GM12878 (cell line): ENCODE data around the gene IQGAP2. TPM values are rescaled to one million over a fixed set of nuclear protein-coding genes. Genes with fewer than 3 reads are reported as not detected.

Experiments
- ATAC-seq: fragments of 200-7000 bp; cut with Tn5 transposase; 3 replicates; pipeline ENCODE4 v1.9.1; 2020; ENCODE audit warnings: mild to moderate bottlenecking, moderate library complexity
- BruUV-seq: library from RNA; stranded (reverse); fragments of 400-500 nt; replicated peaks from 2 replicates; lab custom pipeline; 2021; lab: Mats Ljungman, UMichigan
- CTCF ChIA-PET: fragments of 300-600 bp; sonication (Branson Sonifier 250); formaldehyde crosslinking; extraction: SDS; loops from one replicate; lab custom pipeline; 2021; ENCODE audit warnings: inconsistent platforms; lab: Yijun Ruan, JAX
- POLR2A ChIA-PET: fragments of 350-600 bp; formaldehyde crosslinking; extraction: SDS; loops from one replicate; lab custom pipeline; 2021; ENCODE audit warnings: inconsistent platforms; lab: Charles Lee
- RAD21 ChIA-PET: fragments of 300-600 bp; sonication (Branson Sonifier 250); formaldehyde crosslinking; loops from one replicate; lab custom pipeline; 2023; ENCODE audit warnings: antibody characterized with exemption; ENCODE audit not compliant: unreplicated experiment; lab: Charles Lee
- SMC1A ChIA-PET: fragments of 300-600 bp; sonication (Branson Sonifier 250); formaldehyde crosslinking; loops from one replicate; lab custom pipeline; 2023; ENCODE audit not compliant: unreplicated experiment, uncharacterized antibody; lab: Charles Lee
- DNase-seq: peaks from one replicate; pipeline ENCODE4 v3.0.0-alpha.2; 2011; ENCODE audit warnings: low read depth, low spot score
- FAIRE-seq: peaks from 3 replicates; lab custom pipeline; 2011; peaks lifted over from hg19 to GRCh38; lab: Jason Lieb, UNC
- H2AFZ ChIP-seq: 2 replicates; pipeline ENCODE4 v1.6.0; 2011; ENCODE audit warnings: low read depth, low read length, control low read depth; ENCODE audit not compliant: control insufficient read depth
- H3K27ac ChIP-seq: 2 replicates; pipeline ENCODE4 v1.5.1; 2011; ENCODE audit warnings: control low read depth; ENCODE audit not compliant: control insufficient read depth, insufficient read depth
- H3K27me3 ChIP-seq, 2 experiments: replicated peaks in 1 of 2; 2 replicates each; pipeline versions ENCODE4 v1.6.0 to v1.6.1; 2011; ENCODE audit warnings: low read length in 1 of 2; ENCODE audit not compliant: control insufficient read depth in 2 of 2, insufficient read depth in 2 of 2
- H3K36me3 ChIP-seq, 2 experiments: 2 replicates each; pipeline ENCODE4 v1.5.1; 2011; ENCODE audit warnings: low read length in 1 of 2; ENCODE audit not compliant: control insufficient read depth in 2 of 2, insufficient read depth in 2 of 2
- H3K4me1 ChIP-seq: 2 replicates; pipeline ENCODE4 v1.6.1; 2011; ENCODE audit warnings: mild to moderate bottlenecking, low read length, moderate library complexity, mixed read lengths; ENCODE audit not compliant: control insufficient read depth, insufficient read depth
- H3K4me2 ChIP-seq: 2 replicates; pipeline ENCODE4 v1.6.0; 2011; ENCODE audit warnings: control low read depth; ENCODE audit not compliant: control insufficient read depth, insufficient read depth
- H3K4me3 ChIP-seq: fragments of 200-600 bp; sonication (generic); 2 replicates; pipeline ENCODE4 v1.5.1; 2016
- H3K79me2 ChIP-seq: 2 replicates; pipeline ENCODE4 v1.6.0; 2011; ENCODE audit warnings: low read length; ENCODE audit not compliant: control insufficient read depth, insufficient read depth
- H3K9ac ChIP-seq: 2 replicates; pipeline ENCODE4 v1.8.0; 2011; ENCODE audit warnings: low read length, control low read depth, mixed read lengths; ENCODE audit not compliant: control insufficient read depth, insufficient read depth
- H3K9me3 ChIP-seq: replicated peaks from 3 replicates; pipeline ENCODE4 v1.5.1; 2011; ENCODE audit warnings: mild to moderate bottlenecking, low read length; ENCODE audit not compliant: control insufficient read depth, insufficient read depth
- H4K20me1 ChIP-seq: 2 replicates; pipeline ENCODE4 v1.6.0; 2011; ENCODE audit not compliant: control insufficient read depth, insufficient read depth
- ATF7 ChIP-seq: fragments of 450-650 bp; IDR thresholded peaks from 2 replicates; pipeline ENCODE4 v1.6.1; 2016; ENCODE audit warnings: low read depth, mild to moderate bottlenecking
- BRCA1 ChIP-seq: IDR thresholded peaks from 2 replicates; pipeline ENCODE4 v1.6.1; 2011; ENCODE audit warnings: low read depth, low read length, improper control_type of control experiment
- CBFB ChIP-seq: IDR thresholded peaks from 2 replicates; pipeline ENCODE4 v1.6.1; 2016; ENCODE audit warnings: antibody characterized with exemption, low read depth
- DPF2 ChIP-seq: fragments of 450-650 bp; IDR thresholded peaks from 2 replicates; pipeline ENCODE4 v1.6.1; 2017; ENCODE audit warnings: mild to moderate bottlenecking
- E2F8 ChIP-seq: fragments of 450-650 bp; IDR thresholded peaks from 2 replicates; pipeline ENCODE4 v1.6.1; 2018; ENCODE audit warnings: mild to moderate bottlenecking, low read depth, moderate library complexity; ENCODE audit not compliant: partially characterized antibody
- JUND ChIP-seq: IDR thresholded peaks from 2 replicates; pipeline ENCODE4 v1.6.1; 2012; ENCODE audit warnings: low read depth, mild to moderate bottlenecking, low read length, improper control_type of control experiment, moderate library complexity
- MEF2B ChIP-seq: fragments of 450-650 bp; IDR thresholded peaks from 2 replicates; pipeline ENCODE4 v1.6.1; 2018; ENCODE audit warnings: mild to moderate bottlenecking, moderate library complexity; ENCODE audit not compliant: partially characterized antibody, poor library complexity, severe bottlenecking
- NR2C2 ChIP-seq: IDR thresholded peaks from 2 replicates; pipeline ENCODE4 v1.6.1; 2011; ENCODE audit warnings: borderline replicate concordance, low read depth; ENCODE audit not compliant: control insufficient read depth, insufficient read length
- RAD51 ChIP-seq: fragments of 450-650 bp; IDR thresholded peaks from 2 replicates; pipeline ENCODE4 v1.6.1; 2016; ENCODE audit warnings: moderate library complexity, mild to moderate bottlenecking, inconsistent platforms
- RCOR1 ChIP-seq: conservative IDR thresholded peaks from 2 replicates; pipeline ENCODE4 v1.6.1; 2012; ENCODE audit warnings: low read depth, low read length, improper control_type of control experiment
- RELA ChIP-seq: fragments of 450-650 bp; IDR thresholded peaks from 2 replicates; pipeline ENCODE4 v1.8.0; 2014; ENCODE audit warnings: borderline replicate concordance; ENCODE audit not compliant: partially characterized antibody
- REST ChIP-seq: IDR thresholded peaks from 2 replicates; pipeline ENCODE4 v1.6.1; 2012; ENCODE audit warnings: mild to moderate bottlenecking, low read depth, low read length
- RFX5 ChIP-seq: IDR thresholded peaks from 2 replicates; pipeline ENCODE4 v1.6.1; 2011; ENCODE audit warnings: low read depth, low read length, improper control_type of control experiment
- SIN3A ChIP-seq: IDR thresholded peaks from 2 replicates; pipeline ENCODE4 v1.6.1; 2012; ENCODE audit warnings: low read depth, low read length, improper control_type of control experiment
- SMC3 ChIP-seq: IDR thresholded peaks from 2 replicates; pipeline ENCODE4 v1.6.1; 2011; ENCODE audit warnings: low read length, improper control_type of control experiment, borderline replicate concordance
- TBL1XR1 ChIP-seq: IDR thresholded peaks from 2 replicates; pipeline ENCODE4 v1.6.1; 2012; ENCODE audit warnings: low read depth, low read length, improper control_type of control experiment
- ZNF274 ChIP-seq: IDR thresholded peaks from one replicate; pipeline ENCODE4 v1.8.0; 2011; ENCODE audit not compliant: insufficient read length, insufficient read depth
- ZNF622 ChIP-seq: fragments of 450-650 bp; IDR thresholded peaks from 2 replicates; pipeline ENCODE4 v1.6.1; 2017; ENCODE audit warnings: mild to moderate bottlenecking, inconsistent platforms
- ZZZ3 ChIP-seq: IDR thresholded peaks from 2 replicates; pipeline ENCODE4 v1.6.1; 2011; ENCODE audit warnings: low read depth; ENCODE audit not compliant: control insufficient read depth, insufficient read length
- WGBS: methylation state at CpG from one replicate; pipeline ENCODE4 v1.1.6; 2016; ENCODE audit warnings: low lambda C conversion rate; ENCODE audit not compliant: insufficient replicate concordance, insufficient coverage; ENCODE audit errors: missing lambda C conversion rate; 5-methylcytosine and 5-hydroxymethylcytosine counted together
- in situ Hi-C: fragments of 300-500 bp; cut with MboI; formaldehyde crosslinking; loops from 9 replicates; pipeline ENCODE4 v1.14.3; 2018; ENCODE audit warnings: mixed read lengths
- intact Hi-C: fragments of 100-400 bp; cut with micrococcal nuclease; formaldehyde crosslinking; loops from one replicate; pipeline ENCODE4 v1.14.2; 2022; ENCODE audit not compliant: unreplicated experiment
- polyA plus RNA-seq, 11 experiments: library from polyadenylated mRNA; depleted of rRNA in 4 of 11; unstranded in 6 of 11; stranded (reverse) in 5 of 11; fragments of >200 nt; fragmentation: Nextera tagmentation in 4 of 11; fragmentation: Illumina TruSeq in 1 of 11; extraction: Ambion mirVana in 4 of 11; extraction: Trizol in 1 of 11; gene quantifications; 1 replicate in 1 of 11; 2 replicates in 10 of 11; pipeline versions ENCODE4 v1.2.1 to v1.2.3, GENCODE V29; 2011 to 2016; ENCODE audit warnings: inconsistent platforms in 2 of 11, missing spikeins in 2 of 11, low read depth in 1 of 11
- total RNA-seq, 4 experiments: library from RNA; depleted of rRNA in 3 of 4; stranded (reverse); fragments of >200 nt in 3 of 4; fragmentation: Illumina TruSeq in 1 of 4; extraction: Trizol in 1 of 4; gene quantifications; 2 replicates each; pipeline versions ENCODE4 v1.2.1 to v1.2.3, GENCODE V29; 2013 to 2021

The IQGAP2 gene
- total and polyA plus RNA-seq, 10 of the 15 experiments (the other 5 are each of a cell fraction or from before 2014, with no cell fraction given): 14.5 to 41.4 (median 21.8) TPM

DNA sequence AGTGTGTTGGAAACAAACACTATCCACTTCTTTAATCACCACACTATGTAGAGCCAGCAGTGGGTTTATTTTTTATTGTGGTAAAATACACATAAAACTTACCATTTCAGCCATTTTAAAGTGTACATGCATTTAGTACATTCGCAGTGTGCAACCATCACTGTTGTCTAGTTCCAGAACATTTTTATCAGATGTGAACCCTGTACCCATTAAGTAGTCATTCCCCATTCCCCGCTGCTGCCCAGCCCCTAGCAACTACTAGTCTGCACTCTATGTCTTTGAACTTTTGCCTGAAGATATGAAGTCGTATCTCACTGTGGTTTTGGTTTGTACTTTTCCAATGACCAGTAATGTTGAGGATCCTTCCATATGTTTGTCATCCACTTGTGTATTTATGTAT is 282.6 kb downstream of the IQGAP2 start (continued):
- TF ChIP-seq MEF2B (no peak), RCOR1 (no peak)

DNA sequence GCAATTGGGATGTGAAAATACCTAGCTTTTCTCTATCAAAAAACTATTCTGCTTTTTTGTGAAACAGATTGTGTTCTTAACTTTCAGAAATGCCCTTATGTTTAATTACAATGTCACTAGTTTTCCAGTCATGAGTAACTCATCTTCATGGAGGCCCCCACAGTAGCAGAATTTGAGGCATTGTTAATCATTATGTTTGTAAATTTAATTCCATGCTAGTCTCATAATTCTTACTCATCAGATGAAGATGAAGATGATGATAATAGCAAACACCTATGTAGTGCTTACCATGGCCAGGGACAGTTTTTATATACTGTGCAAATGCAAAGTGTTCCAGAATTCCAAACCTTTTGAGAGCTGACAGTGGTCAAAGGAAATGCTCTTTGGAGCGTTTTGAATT is 285.1 kb downstream of the IQGAP2 start:
- ChIA-PET CTCF (interaction anchor here (1.1 kb wide), 1 partner anchor 86 kb away, joined by 5 read pairs; no protein-coding TSS in a partner anchor), RAD21 (interaction anchor here (1.3 kb wide), 1 partner anchor 86 kb away, joined by 3 read pairs; no protein-coding TSS in a partner anchor), SMC1A (interaction anchor here (0.9 kb wide), 1 partner anchor 20 kb away, joined by 3 read pairs; no protein-coding TSS in a partner anchor), POLR2A (no interaction called here)
- Histone ChIP-seq H3K27me3 (no peaks in the 10 kb centered on the region), H3K36me3 (no peaks in the 10 kb centered on the region), H3K4me3 (no peak overlapping the region), H3K27ac (no peak overlapping the region), H3K4me2 (no peak overlapping the region), H3K79me2 (no peaks in the 10 kb centered on the region), H3K9me3 (no peaks in the 10 kb centered on the region), H3K9ac (no peak overlapping the region), H4K20me1 (no peaks in the 10 kb centered on the region), H3K4me1 (peaks cover 10% of the 10 kb centered on the region), H2AFZ (no peak overlapping the region)
- BruUV-seq: no TSS peak
- WGBS: 100% methylated on average over 1 of the region's 1 CpG
- no peak for FAIRE-seq
- no peak for TF ChIP-seq RAD51
- no peak for TF ChIP-seq ZNF622
- TF ChIP-seq E2F8: no peak
- TF ChIP-seq ZZZ3: no peak
- no peak for TF ChIP-seq BRCA1
- TF ChIP-seq SMC3: no peak
- TF ChIP-seq REST: no peak
- TF ChIP-seq JUND: no peak
- no peak for TF ChIP-seq RELA
- TF ChIP-seq NR2C2: no peak
- no peak for TF ChIP-seq RFX5
- no peak for TF ChIP-seq SIN3A
- no peak for TF ChIP-seq DPF2
- no peak for TF ChIP-seq ATF7
- no peak for TF ChIP-seq ZNF274
- no peak for TF ChIP-seq CBFB
- no peak for TF ChIP-seq TBL1XR1
- in situ Hi-C loops: no loop called here
- DNase-seq: no peak
- intact Hi-C loops: no loop called here
- no peak for ATAC-seq
